CD14-positive monocyte (primary cell): ENCODE data around the gene STARD5. TPM values are rescaled to one million over a fixed set of nuclear protein-coding genes. Genes with fewer than 3 reads are reported as not detected.
A peak's percentile ranks its signal among the peaks of the same experiment; 100 is the strongest.

ENCODE experiments used
- DNase-seq, 3 donors: peaks; one replicate each; pipeline ENCODE4 v3.0.0-alpha.2; 2011 to 2022
- H2AFZ ChIP-seq: 2 replicates; pipeline ENCODE4 v1.6.0; 2012; ENCODE audit warnings: mild to moderate bottlenecking, low read depth, low read length, inconsistent platforms; ENCODE audit not compliant: insufficient read depth, poor library complexity, severe bottlenecking
- H3K27ac ChIP-seq, 2 donors: 1 replicate in 1 of 2; 2 replicates in 1 of 2; pipeline ENCODE4 v1.5.1; 2012 to 2013; ENCODE audit warnings: low read length in 2 of 2, control low read depth in 1 of 2, inconsistent platforms in 1 of 2, low read depth in 1 of 2, mild to moderate bottlenecking in 1 of 2
- H3K27me3 ChIP-seq, 2 donors: one replicate each; pipeline versions ENCODE4 v1.6.0 to v1.6.1; 2011 to 2013; ENCODE audit warnings: low read length in 2 of 2; ENCODE audit not compliant: control insufficient read depth in 2 of 2, insufficient read depth in 2 of 2
- H3K36me3 ChIP-seq, 2 donors: replicated peaks in 1 of 2; 1 replicate in 1 of 2; 2 replicates in 1 of 2; pipeline versions ENCODE4 v1.5.1 to v1.6.1; 2012 to 2013; ENCODE audit warnings: low read length in 2 of 2, control low read depth in 1 of 2, inconsistent platforms in 1 of 2, mild to moderate bottlenecking in 1 of 2; ENCODE audit not compliant: insufficient read depth in 2 of 2, control insufficient read depth in 1 of 2
- H3K4me1 ChIP-seq, 2 donors: 1 replicate in 1 of 2; 2 replicates in 1 of 2; pipeline versions ENCODE4 v1.5.1 to v1.6.1; 2012 to 2013; ENCODE audit warnings: low read length in 2 of 2, control low read depth in 1 of 2, inconsistent platforms in 1 of 2, mild to moderate bottlenecking in 1 of 2, moderate library complexity in 1 of 2; ENCODE audit not compliant: insufficient read depth in 2 of 2, control insufficient read depth in 1 of 2
- H3K4me2 ChIP-seq: replicated peaks from 2 replicates; pipeline ENCODE3; 2012; ENCODE audit warnings: low read length, moderate library complexity, mild to moderate bottlenecking; ENCODE audit not compliant: poor library complexity, severe bottlenecking; ENCODE audit errors: extremely low read depth
- H3K4me3 ChIP-seq, 3 experiments: fragments of 200-600 bp in 1 of 3; sonication (generic) in 1 of 3; replicated peaks in 1 of 3; 1 replicate in 2 of 3; 2 replicates in 1 of 3; pipeline ENCODE4 v1.5.1; 2011 to 2013; ENCODE audit warnings: low read length in 3 of 3, mild to moderate bottlenecking in 3 of 3, control low read depth in 2 of 3, low read depth in 2 of 3, inconsistent platforms in 1 of 3, moderate library complexity in 1 of 3
- H3K79me2 ChIP-seq: 2 replicates; pipeline ENCODE4 v1.6.0; 2012; ENCODE audit warnings: mild to moderate bottlenecking, control low read depth, inconsistent platforms, low read length, moderate library complexity; ENCODE audit not compliant: insufficient read depth
- H3K9ac ChIP-seq: 2 replicates; pipeline ENCODE4 v1.6.0; 2017; ENCODE audit warnings: low read length, mild to moderate bottlenecking; ENCODE audit not compliant: insufficient read depth, poor library complexity, severe bottlenecking
- H3K9me3 ChIP-seq, 2 donors: replicated peaks in 1 of 2; 1 replicate in 1 of 2; 2 replicates in 1 of 2; pipeline versions ENCODE4 v1.5.1 to v1.6.1; 2012 to 2013; ENCODE audit warnings: low read length in 2 of 2, control low read depth in 1 of 2; ENCODE audit not compliant: control insufficient read depth in 1 of 2, insufficient read depth in 1 of 2
- H4K20me1 ChIP-seq: 2 replicates; pipeline ENCODE4 v1.6.0; 2012; ENCODE audit warnings: mild to moderate bottlenecking, low read length, control low read depth, moderate library complexity; ENCODE audit not compliant: insufficient read depth
- H3K27ac Mint-ChIP-seq, 7 donors: one replicate each; pipeline ENCODE4 v1.8.0; 2020; ENCODE audit warnings: mild to moderate bottlenecking in 7 of 7, mixed read lengths in 7 of 7, moderate library complexity in 6 of 7, inconsistent platforms in 2 of 7
- H3K27me3 Mint-ChIP-seq, 3 donors: one replicate each; pipeline ENCODE4 v1.8.0; 2021 to 2022; ENCODE audit warnings: low read depth in 3 of 3, mild to moderate bottlenecking in 3 of 3, mixed read lengths in 3 of 3, moderate library complexity in 3 of 3, inconsistent platforms in 1 of 3
- H3K36me3 Mint-ChIP-seq, 2 donors: one replicate each; pipeline ENCODE4 v1.8.0; 2020; ENCODE audit warnings: mixed read lengths in 2 of 2, inconsistent platforms in 1 of 2, mild to moderate bottlenecking in 1 of 2
- H3K4me1 Mint-ChIP-seq: one replicate; pipeline ENCODE4 v1.8.0; 2020; ENCODE audit warnings: mild to moderate bottlenecking, mixed read lengths
- H3K4me3 Mint-ChIP-seq, 2 donors: one replicate each; pipeline ENCODE4 v1.8.0; 2020; ENCODE audit warnings: mild to moderate bottlenecking in 2 of 2, mixed read lengths in 2 of 2, moderate library complexity in 1 of 2
- H3K9me3 Mint-ChIP-seq, 7 donors: one replicate each; pipeline ENCODE4 v1.8.0; 2020 to 2022; ENCODE audit warnings: mixed read lengths in 7 of 7, mild to moderate bottlenecking in 6 of 7, moderate library complexity in 6 of 7, inconsistent platforms in 2 of 7
- WGBS: methylation state at CpG from one replicate; pipeline ENCODE4 v1.1.5; 2013; ENCODE audit warnings: missing lambda C conversion rate; ENCODE audit not compliant: insufficient coverage; 5-methylcytosine and 5-hydroxymethylcytosine counted together
- intact Hi-C, 2 donors: fragments of 100-400 bp; cut with micrococcal nuclease; formaldehyde crosslinking; loops; one replicate each; pipeline versions ENCODE4 v1.15.0 to v1.15.1; 2023
- polyA plus RNA-seq, 3 donors: library from polyadenylated mRNA; depleted of rRNA in 1 of 3; unstranded in 2 of 3; stranded (reverse) in 1 of 3; fragments of 300-500 nt in 2 of 3; fragments of >200 nt in 1 of 3; fragmentation: Illumina TruSeq in 2 of 3; gene quantifications; 1 replicate in 2 of 3; 2 replicates in 1 of 3; pipeline ENCODE4 v1.2.3, GENCODE V29; 2012 to 2021
- TF ChIP-seq, protein P1 (sequence below): fragments of 200-600 bp; IDR thresholded peaks from one replicate; pipeline ENCODE4 v1.8.0; 2022; ENCODE audit warnings: antibody characterized with exemption, mild to moderate bottlenecking

Gene STARD5
- polyA plus RNA-seq, 3 donors: 1.5 to 15.1 (median 2.5) TPM

DNA sequence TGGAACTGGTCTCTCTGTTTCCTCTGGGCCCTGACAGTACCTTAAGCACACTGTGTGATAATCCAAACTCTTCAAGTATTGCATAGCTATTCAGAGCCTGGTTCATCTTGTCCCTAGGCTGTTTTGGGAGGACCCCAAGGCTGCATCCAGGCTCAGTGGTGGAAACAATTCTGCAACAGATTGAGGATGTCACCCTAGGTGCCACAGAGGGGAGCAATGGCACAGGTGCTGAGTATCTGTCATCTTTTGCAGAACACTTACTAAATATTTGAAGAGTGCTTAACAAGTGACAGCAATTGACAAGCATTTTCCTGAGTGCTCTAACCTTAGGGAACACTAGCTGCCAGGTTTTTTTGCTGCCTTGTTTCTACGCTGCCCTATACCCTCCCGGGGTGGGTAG, 27.8 kb downstream of the STARD5 start:
- intact Hi-C loops: loop anchor here in 1 of 2 donors (5.0 to 10.0 kb wide), 2 partner anchors 36 to 291 kb away; partner anchors contain the start of gene TLNRD1
- Histone ChIP-seq H3K27ac (peak overlapping the region; percentile 92 to 97), H3K4me3 (peak overlapping the region; percentile 67 to 91 (median 78)), H3K27me3 (no peaks in the 10 kb centered on the region), H3K4me2 (peak overlapping the region; percentile 91), H4K20me1 (peaks cover 33% of the 10 kb centered on the region), H3K9ac (peak overlapping the region; percentile 84), H3K4me1 (peaks cover 81 to 91% of the 10 kb centered on the region in 2 donors), H3K36me3 (peaks cover 16 to 17% of the 10 kb centered on the region in 2 donors), H3K79me2 (peaks cover 58% of the 10 kb centered on the region), H3K9me3 (no peaks in the 10 kb centered on the region), H2AFZ (peak overlapping the region; percentile 58)
- peak overlapping the region; percentile 97 to 99 for H3K4me3 Mint-ChIP-seq
- H3K4me1 Mint-ChIP-seq: peaks cover 93% of the 10 kb centered on the region
- H3K36me3 Mint-ChIP-seq: peaks cover 23 to 33% of the 10 kb centered on the region in 2 donors
- H3K27me3 Mint-ChIP-seq: peaks cover 0 to 5% (median 2%) of the 10 kb centered on the region in 3 donors
- WGBS: 0% methylated on average over 1 of the region's 2 CpGs
- no peak for DNase-seq
- peak overlapping the region; percentile 98 to 99 (median 99) for H3K27ac Mint-ChIP-seq
- H3K9me3 Mint-ChIP-seq: no peaks in the 10 kb centered on the region
- TF ChIP-seq, protein P1, sequence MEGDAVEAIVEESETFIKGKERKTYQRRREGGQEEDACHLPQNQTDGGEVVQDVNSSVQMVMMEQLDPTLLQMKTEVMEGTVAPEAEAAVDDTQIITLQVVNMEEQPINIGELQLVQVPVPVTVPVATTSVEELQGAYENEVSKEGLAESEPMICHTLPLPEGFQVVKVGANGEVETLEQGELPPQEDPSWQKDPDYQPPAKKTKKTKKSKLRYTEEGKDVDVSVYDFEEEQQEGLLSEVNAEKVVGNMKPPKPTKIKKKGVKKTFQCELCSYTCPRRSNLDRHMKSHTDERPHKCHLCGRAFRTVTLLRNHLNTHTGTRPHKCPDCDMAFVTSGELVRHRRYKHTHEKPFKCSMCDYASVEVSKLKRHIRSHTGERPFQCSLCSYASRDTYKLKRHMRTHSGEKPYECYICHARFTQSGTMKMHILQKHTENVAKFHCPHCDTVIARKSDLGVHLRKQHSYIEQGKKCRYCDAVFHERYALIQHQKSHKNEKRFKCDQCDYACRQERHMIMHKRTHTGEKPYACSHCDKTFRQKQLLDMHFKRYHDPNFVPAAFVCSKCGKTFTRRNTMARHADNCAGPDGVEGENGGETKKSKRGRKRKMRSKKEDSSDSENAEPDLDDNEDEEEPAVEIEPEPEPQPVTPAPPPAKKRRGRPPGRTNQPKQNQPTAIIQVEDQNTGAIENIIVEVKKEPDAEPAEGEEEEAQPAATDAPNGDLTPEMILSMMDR: no peak

DNA sequence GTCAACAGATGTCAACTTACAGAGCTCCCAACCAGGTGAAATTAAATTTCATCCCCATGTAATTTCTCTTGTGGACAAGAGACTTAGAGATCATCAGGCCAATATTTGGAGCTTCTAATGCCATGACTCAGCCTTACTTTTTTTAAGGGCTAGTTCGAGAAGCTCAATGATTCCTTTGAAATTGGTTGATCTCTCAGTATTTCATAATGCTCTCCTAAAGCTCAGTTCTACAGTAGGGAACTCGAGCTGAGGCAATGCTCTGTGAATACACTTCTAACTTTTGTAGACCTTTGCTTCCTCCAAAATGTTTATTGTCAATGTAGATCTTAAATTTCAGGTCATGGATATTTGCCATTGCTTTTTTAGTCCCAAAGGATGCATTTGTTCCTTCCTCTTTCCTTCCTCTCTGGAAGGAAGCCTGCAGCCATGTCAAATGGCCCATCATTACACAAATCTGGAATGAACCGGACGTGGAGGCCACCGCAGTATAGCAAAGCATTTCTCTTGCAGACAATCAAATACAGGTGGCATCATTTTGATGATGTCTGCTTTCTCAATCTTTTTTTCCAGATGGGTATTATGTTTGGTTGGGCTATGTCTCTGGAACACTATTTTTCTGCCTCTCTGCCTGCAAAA, 28.3 kb downstream of the STARD5 start:
- Histone ChIP-seq H4K20me1 (peaks cover 28% of the 10 kb centered on the region), H3K36me3 (peaks cover 10 to 12% of the 10 kb centered on the region in 2 donors), H3K4me3 (peak overlapping the region in 1 of 3 experiments; percentile 91), H3K9ac (peak overlapping the region; percentile 84), H3K27ac (peak overlapping the region; percentile 92 to 97), H3K9me3 (no peaks in the 10 kb centered on the region), H3K79me2 (peaks cover 53% of the 10 kb centered on the region), H3K27me3 (no peaks in the 10 kb centered on the region), H2AFZ (peak overlapping the region; percentile 58), H3K4me2 (peak overlapping the region; percentile 91), H3K4me1 (peaks cover 75 to 85% of the 10 kb centered on the region in 2 donors)
- peak in 2 of 3 donors; percentile 58 to 68 for DNase-seq
- TF ChIP-seq, protein P1: no peak
- peak overlapping the region in 1 of 2 donors; percentile 97 for H3K4me3 Mint-ChIP-seq
- intact Hi-C loops: loop anchor here in 1 of 2 donors (2.0 to 10.0 kb wide), 3 partner anchors 15 to 291 kb away; partner anchors contain the start of gene TLNRD1
- no peaks in the 10 kb centered on the region for H3K9me3 Mint-ChIP-seq
- 0% methylated on average over 1 of the region's 5 CpGs for WGBS
- peaks cover 0 to 5% (median 2%) of the 10 kb centered on the region in 3 donors for H3K27me3 Mint-ChIP-seq
- H3K27ac Mint-ChIP-seq: peak overlapping the region; percentile 98 to 99 (median 99)
- peaks cover 17 to 27% of the 10 kb centered on the region in 2 donors for H3K36me3 Mint-ChIP-seq
- H3K4me1 Mint-ChIP-seq: peaks cover 88% of the 10 kb centered on the region
